ENCODE measurements around the gene GRK5.

The GRK5 gene

DNA sequence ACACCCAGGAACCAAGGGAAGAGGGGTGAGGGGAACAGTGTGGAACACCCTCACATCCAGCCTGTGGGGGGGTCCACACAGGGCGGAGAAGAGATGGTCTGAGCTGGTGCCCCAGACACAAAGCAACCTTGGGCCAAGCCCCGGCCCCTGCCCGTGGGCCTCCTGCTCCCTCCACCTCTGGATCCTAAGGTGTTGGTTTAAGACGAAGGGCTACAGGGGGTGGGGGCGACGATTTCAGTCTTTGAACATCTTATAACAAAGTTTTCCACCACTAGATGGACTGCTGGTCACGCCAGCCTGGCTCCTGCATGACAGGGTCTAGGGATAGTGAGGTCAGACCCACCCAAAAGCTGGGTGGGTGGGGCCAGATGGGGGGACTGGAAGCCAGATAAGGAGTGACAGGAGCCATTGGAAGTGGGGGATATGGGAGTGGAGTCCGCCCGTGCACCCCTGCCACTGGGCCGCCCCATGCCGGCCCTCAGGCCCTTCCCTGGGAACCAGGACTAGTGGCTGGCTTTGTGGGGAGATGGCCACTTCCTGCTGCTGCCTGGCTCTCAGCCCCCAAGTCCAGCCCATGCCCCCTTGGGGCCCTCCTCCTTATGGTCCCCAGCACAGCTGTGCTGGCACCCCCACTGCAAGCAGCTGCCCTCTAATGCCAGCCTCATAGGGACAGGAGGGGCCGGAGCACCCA is 236.7 kb downstream of the GRK5 start:
- Histone ChIP-seq H3K27me3 (ENCODE audit: low read depth, low read length) (no peaks in the 10 kb centered on the region), H3K4me3 (ENCODE audit: low read length) (no peak overlapping the region), H4K20me1 (ENCODE audit: insufficient read depth, low read length) (no peaks in the 10 kb centered on the region), H2AFZ (ENCODE audit: low read depth, low read length) (no peak overlapping the region), H3K9ac (ENCODE audit: low read length) (no peak overlapping the region), H3K9me3 (ENCODE audit: insufficient read depth, low read length) (no peaks in the 10 kb centered on the region), H3K79me2 (ENCODE audit: low read length) (no peaks in the 10 kb centered on the region), H3K4me1 (ENCODE audit: low read length) (no peaks in the 10 kb centered on the region), H3K36me3 (replicated peaks; ENCODE audit: low read depth, low read length) (no peaks in the 10 kb centered on the region), H3K4me2 (ENCODE audit: low read length) (no peak overlapping the region), H3K27ac (ENCODE audit: low read length) (no peak overlapping the region)
- TF ChIP-seq CTCF (IDR thresholded peaks at IDR 0.05; ENCODE audit: low read depth, low read length) (no peak), EZH2phosphoT487 (IDR thresholded peaks at IDR 0.05; ENCODE audit: low read depth) (no peak)

DNA sequence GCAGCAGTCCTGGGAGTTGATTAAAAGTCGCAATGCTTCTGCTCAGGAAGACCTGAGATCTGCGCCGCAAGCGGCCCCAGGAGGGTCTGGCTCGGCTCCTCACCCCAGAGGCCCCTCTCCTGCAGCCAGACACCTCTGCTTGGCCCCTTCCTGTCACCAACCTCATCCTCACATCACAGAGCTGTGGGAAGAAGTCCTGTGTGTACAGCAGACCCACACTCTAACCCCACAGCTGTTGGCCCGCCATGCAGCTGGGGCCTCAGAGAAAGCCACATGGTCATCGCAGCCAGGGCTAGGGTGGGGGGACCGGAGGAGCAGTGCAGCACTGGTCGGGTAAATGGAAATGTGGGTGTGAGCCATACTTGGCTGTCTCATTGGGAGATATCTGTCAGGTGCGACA is 237.5 kb downstream of the GRK5 start:
- no peaks in the 10 kb centered on the region for H3K79me2 ChIP-seq (ENCODE audit: low read length)
- no peaks in the 10 kb centered on the region for H3K4me1 ChIP-seq (ENCODE audit: low read length)
- H3K9ac ChIP-seq (ENCODE audit: low read length): no peak overlapping the region
- no peaks in the 10 kb centered on the region for H3K27me3 ChIP-seq (ENCODE audit: low read depth, low read length)
- no peak overlapping the region for H3K4me3 ChIP-seq (ENCODE audit: low read length)
- H3K9me3 ChIP-seq (ENCODE audit: insufficient read depth, low read length): no peaks in the 10 kb centered on the region
- no peak overlapping the region for H2AFZ ChIP-seq (ENCODE audit: low read depth, low read length)
- no peak overlapping the region for H3K27ac ChIP-seq (ENCODE audit: low read length)
- no peak overlapping the region for H3K4me2 ChIP-seq (ENCODE audit: low read length)
- no peaks in the 10 kb centered on the region for H3K36me3 ChIP-seq (replicated peaks; ENCODE audit: low read depth, low read length)
- TF ChIP-seq EZH2phosphoT487 (IDR thresholded peaks at IDR 0.05; ENCODE audit: low read depth) (no peak), CTCF (IDR thresholded peaks at IDR 0.05; ENCODE audit: low read depth, low read length) (no peak)
- no peaks in the 10 kb centered on the region for H4K20me1 ChIP-seq (ENCODE audit: insufficient read depth, low read length)

DNA sequence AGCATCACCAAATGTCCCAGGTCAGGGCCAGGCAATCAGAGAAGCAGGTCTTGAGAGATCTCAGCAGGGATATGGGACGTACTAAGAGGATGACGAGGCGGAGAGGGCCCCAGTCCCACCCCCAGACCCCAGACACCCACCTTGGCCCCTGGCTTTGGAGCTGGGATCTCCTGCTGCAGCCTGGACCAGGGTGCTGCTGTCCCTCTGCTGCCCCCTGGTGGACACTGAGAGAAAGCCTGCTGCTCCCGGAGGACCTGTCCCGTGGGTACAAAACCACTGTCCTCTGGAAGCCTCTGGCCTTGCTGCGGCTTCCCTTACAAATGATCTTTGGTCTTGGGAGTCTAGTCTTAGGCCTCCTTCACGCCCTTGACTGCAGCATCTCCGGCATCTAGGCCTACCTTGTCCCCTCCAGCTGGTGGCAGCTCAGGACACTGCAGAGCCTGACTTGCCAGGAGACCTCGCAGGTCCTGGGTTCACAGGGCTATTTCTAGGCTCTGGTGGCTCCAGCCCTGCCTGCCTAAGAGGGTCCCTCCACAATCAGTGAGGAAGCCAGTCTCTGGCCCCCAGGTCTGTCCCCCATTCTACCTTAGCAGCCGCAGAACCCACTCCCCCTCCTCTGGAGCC is 238.1 kb downstream of the GRK5 start:
- Histone ChIP-seq H2AFZ (ENCODE audit: low read depth, low read length) (no peak overlapping the region), H3K9me3 (ENCODE audit: insufficient read depth, low read length) (no peaks in the 10 kb centered on the region), H3K36me3 (replicated peaks; ENCODE audit: low read depth, low read length) (no peaks in the 10 kb centered on the region), H4K20me1 (ENCODE audit: insufficient read depth, low read length) (no peaks in the 10 kb centered on the region), H3K4me1 (ENCODE audit: low read length) (no peaks in the 10 kb centered on the region), H3K9ac (ENCODE audit: low read length) (no peak overlapping the region), H3K27ac (ENCODE audit: low read length) (no peak overlapping the region), H3K79me2 (ENCODE audit: low read length) (no peaks in the 10 kb centered on the region), H3K27me3 (ENCODE audit: low read depth, low read length) (no peaks in the 10 kb centered on the region), H3K4me3 (ENCODE audit: low read length) (no peak overlapping the region), H3K4me2 (ENCODE audit: low read length) (no peak overlapping the region)
- TF ChIP-seq EZH2phosphoT487 (IDR thresholded peaks at IDR 0.05; ENCODE audit: low read depth) (no peak), CTCF (IDR thresholded peaks at IDR 0.05; ENCODE audit: low read depth, low read length) (peak; percentile 73)

GRCh38 chr10:119445935-119446317 is 238.6 kb downstream of the GRK5 start:
- H3K4me2 ChIP-seq (ENCODE audit: low read length): no peak overlapping the region
- H3K27ac ChIP-seq (ENCODE audit: low read length): no peak overlapping the region
- H4K20me1 ChIP-seq (ENCODE audit: insufficient read depth, low read length): no peaks in the 10 kb centered on the region
- H3K79me2 ChIP-seq (ENCODE audit: low read length): no peaks in the 10 kb centered on the region
- no peaks in the 10 kb centered on the region for H3K9me3 ChIP-seq (ENCODE audit: insufficient read depth, low read length)
- H3K9ac ChIP-seq (ENCODE audit: low read length): no peak overlapping the region
- H3K4me1 ChIP-seq (ENCODE audit: low read length): no peaks in the 10 kb centered on the region
- TF ChIP-seq CTCF (IDR thresholded peaks at IDR 0.05; ENCODE audit: low read depth, low read length) (no peak), EZH2phosphoT487 (IDR thresholded peaks at IDR 0.05; ENCODE audit: low read depth) (no peak)
- no peaks in the 10 kb centered on the region for H3K27me3 ChIP-seq (ENCODE audit: low read depth, low read length)
- no peak overlapping the region for H3K4me3 ChIP-seq (ENCODE audit: low read length)
- H3K36me3 ChIP-seq (replicated peaks; ENCODE audit: low read depth, low read length): no peaks in the 10 kb centered on the region
- no peak overlapping the region for H2AFZ ChIP-seq (ENCODE audit: low read depth, low read length)

All from OCI-LY3 (cell line).